HS-27A (cell line): ENCODE results near the gene ANKRD18A.

ENCODE experiments used
- DNase-seq: peaks from one replicate; pipeline ENCODE4 v3.0.0-alpha.2; 2012; ENCODE audit warnings: low read depth, missing footprints

ANKRD18A gene

DNA sequence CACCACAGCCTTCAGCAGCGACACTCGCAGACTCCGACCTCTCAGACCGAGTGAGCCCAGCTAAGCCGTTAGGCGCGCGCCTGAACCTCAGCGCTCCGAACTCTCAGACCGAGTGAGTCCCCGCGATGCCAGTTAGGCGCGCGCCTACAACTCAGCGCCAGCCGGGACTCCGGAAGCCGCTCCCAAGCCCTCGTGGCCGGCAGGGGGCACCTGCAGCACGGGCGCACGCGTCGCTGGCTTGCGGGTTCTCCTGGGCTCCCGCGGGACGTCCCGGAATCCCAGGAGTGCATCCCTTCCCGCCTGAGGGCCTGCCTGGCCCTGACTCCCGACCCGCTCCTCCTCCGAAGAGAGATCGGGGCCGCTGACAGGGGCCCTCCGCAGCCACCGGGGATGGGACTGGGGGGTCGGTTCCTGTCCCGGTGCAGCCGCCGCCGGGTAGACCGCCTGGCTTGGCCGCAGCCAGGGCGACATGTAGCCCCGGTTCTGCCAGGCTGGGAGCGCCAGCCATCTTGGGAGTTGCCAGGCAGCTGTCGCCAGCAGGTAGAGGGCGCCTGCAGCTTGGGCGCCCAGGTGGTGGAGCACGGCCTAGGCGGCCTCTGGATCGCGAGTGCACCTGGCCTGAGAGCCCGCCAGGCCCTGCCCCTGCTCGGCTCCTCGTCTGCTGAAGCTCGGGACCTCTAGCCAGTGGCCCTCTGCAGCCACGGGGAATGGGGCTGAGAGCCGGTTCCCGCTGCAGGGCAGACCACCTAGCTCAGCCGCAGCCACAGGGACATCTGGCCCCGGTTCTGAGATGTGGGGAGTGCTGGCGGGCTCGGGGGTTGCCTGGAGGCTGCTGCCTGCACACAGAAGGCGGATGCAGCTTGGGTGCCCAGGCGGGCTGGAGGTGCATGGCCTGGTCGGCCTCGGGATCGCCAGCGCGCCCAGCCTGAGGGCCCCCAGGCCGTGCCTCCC is at the start of gene ANKRD18A:
Gene ANKRD18A, minus strand, starts transcription at position 114 of the 951 bp plus-strand sequence. CDS start 311 bp downstream, outside the sequence.
- DNase-seq, result no peak

DNA sequence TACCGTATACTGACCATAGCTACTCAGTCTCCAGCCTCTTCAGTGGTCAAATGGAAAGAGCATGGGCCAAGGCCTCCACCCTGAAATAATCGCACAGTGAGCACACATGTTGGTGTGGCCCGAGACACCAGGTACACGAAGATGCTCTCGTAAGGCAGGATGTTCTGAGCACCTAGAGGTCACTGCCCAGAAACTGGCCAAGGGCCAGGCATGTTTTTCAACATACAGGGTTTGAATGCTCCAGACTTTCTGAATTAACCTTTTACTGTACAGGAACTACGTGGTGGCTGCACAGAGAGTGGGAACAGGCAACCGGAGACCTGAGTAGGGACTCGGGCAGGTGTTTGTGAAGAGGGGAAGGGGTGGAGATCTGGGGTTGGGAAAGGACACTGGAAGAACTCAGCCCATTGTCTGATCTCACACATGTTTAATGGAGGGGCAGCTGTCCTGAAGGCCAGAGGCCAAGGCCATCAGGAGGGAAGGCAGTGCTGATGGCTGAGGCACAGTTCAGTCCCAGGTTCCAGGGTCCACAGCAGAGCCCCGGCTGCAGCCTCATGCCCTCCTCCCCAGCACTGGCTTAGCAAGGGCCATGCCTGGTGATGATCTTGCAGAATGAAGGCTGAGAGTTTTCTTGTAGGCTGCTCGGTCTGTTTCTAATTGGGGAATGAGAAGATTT is 48.5 kb upstream of the ANKRD18A start:
- DNase-seq, result no peak

DNA sequence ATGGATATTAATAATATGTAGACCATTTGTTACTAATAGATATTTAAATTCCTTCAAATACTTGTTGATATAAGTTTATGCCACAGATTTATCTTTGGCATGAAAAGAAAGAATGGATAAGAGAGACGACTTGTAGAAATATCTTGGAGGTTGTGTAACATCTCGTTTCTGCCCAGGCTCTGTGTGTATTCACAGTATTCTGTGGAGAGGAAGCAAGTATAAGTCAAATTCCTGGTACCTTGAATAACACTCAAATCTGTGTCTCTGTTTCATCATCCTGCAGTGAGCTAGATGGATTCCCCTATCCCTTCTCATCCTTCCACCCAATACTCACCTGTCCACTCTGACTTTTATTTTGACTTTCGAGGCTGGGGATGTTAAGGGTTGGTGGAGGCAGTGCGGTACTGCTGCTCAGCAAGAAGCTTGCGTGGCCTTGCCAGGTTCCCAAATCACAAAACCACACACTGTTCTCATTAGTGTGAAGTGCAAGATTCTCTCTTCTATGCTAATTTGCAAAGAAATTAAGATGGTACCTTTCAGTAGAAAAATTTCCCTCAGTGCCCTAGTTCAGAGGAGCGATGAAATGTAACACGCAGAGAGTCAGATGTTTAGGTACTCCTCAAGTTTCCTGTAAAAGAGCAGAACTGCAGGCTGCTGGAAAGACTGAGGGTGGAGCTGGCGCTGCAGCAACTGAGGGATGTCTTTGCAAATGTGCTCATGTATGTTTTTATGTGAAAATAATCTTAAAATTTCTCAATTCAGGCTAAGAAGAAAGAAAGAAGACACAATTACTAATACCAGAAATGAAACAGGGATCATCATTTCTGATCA is 42.6 kb upstream of the ANKRD18A start:
- DNase-seq, result no peak

DNA sequence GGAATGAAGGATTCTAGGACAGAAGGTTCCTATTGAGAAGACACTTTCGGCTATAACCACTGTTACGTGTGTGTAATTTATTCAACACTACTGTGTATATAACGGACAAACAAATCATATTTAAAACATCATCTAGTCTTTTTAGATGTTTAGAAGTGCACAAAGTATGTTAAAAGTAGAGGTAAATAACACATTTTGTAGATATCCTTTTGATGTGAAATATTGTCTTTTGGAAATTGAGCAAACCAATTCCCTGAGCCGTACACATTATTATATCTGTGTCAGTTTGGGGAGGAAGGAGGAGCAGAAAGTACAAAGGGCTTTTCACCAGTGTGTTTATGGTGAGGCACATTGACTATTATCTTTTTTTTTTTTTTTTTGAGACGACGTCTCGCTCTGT is 39.1 kb upstream of the ANKRD18A start:
- no peak for DNase-seq

DNA sequence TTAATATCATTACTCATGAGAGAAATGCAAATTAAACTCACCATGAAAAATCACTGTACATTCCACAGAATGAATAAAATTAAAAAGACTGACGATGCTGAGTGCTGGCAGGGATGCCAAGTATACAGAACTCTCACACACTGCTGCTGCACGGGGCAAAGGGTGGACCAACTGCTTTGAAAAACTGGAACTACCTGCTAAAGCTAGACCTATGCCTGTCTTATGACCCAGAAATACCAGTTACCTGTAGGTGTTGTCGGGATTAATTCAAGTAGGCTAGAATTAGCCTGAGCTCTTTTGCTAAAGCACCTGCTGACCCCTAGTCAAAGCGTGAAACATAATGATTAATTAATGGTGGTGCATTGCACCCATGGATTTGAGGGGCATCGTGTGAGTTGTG is 36.5 kb upstream of the ANKRD18A start:
- no peak for DNase-seq

DNA sequence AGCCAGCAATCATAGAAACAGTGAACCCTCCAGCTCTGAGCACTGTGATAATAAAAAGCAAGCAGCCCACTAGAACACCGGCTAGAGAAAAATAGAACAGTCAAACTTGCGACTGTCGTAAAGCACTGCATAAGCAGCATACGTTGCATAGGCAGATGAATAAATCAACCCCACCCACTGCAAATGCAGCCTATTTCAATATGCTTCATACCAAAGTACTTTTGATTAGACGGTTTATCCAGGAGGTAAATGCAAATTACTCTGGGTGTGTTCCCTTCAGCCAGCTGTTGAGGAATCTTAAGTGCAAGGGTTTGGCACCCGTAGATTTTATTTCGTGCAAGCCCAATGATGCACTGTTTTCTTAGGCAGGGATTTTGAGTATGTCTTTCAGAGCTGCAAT is 32.1 kb upstream of the ANKRD18A start:
- no peak for DNase-seq

DNA sequence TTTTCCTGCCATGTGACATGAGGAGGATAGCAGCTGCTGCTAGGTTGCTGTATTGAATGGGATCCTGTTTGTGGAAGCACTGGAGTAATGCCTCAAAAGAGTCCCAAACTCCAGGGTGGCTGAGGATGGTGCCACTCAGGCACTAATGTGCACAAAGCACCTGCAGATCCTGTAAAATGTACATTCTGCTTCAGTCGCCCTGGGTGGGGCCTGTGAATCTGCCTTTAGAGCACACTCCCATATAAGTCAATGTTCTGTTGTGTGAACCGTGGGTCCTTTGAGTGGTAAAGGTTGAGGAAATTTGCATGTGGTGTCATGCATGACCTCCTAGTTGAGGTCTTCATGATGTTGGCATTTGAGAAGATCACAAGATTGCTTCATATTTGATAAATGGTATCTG is 31.6 kb upstream of the ANKRD18A start:
- DNase-seq, result no peak

DNA sequence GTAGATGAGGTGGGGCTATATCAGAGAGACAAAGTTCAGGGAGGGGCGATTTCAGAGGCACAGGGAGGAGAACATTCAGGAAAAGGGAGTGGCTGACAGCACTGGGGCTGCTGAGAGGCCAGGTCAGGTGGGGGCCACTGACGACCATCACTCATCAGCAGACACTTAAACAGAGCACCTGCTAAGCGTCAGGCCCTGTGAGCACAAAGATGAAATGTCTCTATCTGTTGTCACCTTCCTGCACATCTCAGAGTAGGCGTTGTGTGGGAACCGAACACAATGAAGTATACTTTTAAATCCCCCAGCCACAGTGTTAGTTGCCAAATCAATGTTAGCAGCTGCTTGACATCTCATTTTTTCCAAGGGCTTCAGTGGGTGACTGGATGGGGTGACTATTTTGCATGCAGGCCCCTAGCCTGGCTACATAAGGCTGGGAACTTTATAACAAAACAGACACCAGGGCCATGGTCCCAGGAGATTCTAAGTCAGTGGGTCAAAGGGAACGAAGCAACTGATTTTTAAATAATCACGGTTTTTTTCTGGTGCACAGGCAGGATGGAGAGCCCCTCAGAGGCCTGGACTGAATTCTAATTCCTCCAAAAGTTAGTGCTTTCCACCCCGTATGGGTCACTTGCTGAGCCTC is 31.1 kb upstream of the ANKRD18A start:
- DNase-seq, result no peak

DNA sequence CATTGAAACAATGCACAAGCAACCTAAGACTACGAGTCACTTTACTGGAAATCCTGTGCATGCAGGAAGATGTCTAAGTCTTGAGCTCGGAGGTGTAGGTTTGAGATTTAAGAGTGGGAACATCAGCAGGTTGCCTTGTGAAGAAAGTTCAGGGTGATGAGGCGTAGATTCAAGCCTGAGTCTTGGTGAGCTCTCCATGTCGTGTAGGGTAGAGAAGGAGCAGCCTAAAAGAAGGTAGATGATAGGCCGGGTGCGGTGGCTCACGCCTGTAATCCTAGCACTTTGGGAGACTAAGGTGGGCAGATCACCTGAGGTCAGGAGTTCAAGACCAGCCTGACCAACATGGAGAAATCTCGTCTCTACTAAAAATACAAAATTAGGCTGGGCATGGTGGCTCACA is 30.2 kb upstream of the ANKRD18A start:
- no peak for DNase-seq

DNA sequence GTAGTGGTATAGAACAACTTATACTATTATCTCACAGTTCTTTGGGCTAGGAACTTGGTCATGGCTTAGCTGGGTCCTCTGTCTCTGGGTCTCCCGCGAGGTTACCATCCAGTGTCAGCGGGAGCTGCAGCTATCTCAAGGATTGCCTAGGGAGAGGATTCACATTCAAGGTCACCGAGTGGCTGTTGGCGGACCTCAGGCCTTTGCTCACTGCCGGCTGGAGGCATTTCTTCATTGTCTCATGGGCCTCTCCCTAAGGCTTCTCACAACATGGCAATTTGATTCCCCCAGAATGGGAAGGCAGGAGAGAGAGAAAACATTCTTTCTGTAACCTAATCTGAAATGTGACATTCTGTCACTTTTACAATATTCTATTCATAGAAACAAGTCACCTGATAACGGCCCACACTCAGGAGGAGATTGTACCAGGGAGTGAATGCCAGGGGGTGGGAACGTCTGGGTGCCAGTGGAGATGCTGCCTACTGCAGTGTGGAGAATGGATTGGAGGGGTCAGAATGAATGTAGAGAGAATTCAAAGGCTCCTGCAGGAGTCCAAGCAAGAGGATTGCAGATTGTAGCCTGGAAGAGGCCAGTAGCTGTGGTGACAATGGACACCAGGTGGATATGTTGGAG is 29.5 kb upstream of the ANKRD18A start:
- DNase-seq, result no peak

DNA sequence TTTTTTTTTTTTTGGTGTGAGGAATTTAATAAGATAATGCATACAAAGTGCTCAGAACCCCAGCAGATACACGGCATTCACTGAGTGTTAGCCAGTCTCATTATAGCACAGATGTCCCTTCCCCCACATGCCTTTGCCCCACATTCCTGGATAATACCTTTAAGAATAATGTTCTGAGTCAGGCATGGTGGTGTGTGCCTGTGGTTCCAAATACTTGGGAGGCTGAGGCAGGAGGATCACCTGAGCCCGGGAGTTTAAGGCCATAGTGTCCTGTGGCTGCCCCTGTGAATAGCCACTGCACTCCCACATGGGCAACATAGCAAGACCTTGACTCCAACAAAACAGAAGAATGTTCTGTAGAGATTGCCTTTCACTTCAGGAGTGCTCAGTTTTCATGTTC is 24.2 kb upstream of the ANKRD18A start:
- DNase-seq, result no peak

DNA sequence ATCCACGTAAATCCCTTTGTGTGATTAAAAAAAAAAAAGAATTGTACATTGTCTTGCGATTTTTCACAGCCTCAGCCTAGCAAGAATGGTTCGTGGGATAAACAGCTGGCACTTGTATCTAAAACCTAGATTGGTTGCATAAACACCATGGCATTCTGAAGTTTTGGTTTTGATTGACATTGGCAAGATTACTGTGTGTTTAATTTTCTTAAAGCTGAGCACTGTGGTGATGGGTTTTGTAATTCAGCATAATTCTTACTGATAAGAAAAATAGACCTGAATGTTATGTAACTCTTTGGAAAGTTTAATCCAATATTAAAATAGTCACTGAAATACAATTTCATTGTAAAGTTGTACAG is 23.4 kb upstream of the ANKRD18A start:
- no peak for DNase-seq

DNA sequence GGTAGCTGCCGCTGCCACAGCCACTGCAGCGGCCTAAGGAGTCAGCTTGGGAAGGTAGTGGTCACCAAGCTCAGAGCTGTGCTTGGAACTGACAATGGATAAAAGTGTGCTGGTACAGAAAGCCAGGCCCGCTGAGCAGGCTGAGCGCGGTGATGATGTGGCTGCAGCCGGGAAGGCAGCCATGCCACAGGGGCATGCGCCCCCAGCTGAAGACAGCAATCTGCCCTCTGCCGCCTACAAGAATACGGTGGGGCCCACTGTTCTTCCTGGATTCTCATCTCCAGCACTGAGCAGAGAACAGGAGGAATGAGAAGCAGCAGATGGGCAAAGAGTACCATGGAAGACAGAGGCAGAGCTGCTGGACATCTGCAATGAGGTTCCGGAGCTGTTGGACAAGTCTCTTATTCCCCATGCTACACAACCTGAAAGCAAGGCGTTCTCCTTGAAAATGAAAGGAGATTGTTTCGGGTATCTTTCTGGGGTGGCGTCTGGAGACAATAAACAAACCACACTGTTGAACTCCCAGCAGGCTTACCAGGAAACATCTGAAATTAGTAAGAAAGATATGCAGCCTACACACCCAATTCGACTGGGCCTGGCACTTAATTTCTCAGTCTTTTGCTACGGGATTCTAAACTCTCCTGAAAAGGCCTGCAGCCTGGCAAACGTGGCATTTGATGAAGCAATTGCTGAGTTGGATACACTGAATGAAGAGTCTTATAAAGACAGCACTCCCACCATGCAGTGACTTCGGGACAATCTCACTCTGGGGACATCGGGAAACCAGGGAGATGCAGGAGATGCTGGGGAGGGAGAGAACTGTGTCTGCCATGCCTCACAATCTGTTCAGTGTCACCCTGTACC is 22.8 kb upstream of the ANKRD18A start:
- no peak for DNase-seq

DNA sequence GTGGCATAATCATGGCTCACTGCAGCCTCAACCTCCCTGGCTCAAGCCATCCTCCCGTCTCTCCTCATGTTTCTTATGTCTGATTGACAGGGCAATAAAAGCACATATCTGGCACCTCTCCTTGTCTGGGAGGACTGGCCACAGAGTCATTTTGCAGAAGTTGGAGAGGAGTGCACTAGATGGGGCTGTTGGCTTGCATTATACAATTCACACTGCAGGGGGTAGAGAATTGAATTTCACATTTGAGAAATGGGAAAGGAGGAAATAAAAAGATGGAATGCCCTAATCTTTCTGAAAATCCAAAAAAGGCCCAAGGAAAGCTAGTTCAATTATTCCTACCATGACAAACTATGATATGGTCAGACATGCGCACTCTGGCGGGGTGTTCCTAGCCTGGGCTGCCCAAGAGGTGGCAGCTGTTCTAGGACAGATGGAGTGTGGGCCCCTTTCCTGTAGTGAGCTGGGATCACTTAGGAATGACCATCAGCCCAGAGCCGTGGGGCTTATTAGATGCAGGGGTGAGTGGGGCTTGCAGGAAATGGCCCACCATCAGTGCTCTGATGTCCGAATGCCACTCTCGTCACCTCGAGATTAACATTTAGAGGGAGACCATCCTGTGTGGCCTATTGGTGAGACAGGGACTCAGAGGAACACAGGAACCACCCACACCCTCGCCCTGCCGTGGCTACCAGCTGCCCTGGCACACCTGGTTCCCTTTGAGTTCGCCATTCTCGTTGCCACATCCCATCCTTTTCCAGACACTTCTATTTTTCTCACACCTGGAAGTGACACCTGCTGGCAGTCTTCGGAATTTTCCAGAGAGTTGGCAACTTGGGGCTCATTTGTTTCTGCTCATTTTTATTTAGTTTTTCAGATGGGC is 21.8 kb upstream of the ANKRD18A start:
- DNase-seq, result no peak

DNA sequence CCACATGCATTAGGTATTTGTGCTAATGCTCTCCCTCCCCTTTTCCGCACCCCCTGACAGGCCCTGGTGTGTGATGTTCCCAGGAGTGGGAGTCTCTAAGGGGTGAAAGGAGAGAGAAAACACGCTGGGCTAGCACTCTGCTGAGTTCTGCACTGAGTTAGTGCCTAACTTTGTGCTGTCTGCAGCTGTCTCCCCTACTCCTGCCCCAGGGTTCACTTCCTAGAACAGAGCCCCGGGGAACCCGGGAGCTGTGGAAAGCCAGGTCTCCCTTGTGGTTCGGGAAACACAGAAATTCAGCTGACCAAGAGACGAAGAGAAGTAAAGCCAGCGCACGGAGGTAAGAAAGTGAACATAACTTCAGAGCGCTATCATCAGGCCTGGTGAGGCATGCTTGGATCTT is 20.7 kb upstream of the ANKRD18A start:
- no peak for DNase-seq

DNA sequence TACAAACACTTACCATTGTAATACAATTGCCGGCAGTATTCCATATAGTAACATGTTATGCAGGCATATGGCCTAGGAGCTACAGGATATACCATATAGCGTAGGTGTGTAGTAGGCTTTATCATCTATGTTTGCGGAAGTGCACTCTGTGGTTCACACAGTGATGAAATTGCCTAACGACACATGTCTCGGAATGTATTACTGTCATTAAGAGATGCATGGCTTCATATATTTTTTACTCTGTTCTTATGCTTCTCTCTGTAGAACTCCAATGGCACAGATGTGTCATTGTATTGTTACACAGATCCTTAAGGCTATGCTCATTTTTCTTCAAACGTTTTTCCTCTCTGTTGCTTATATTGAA is 19.2 kb upstream of the ANKRD18A start:
- DNase-seq, result no peak

DNA sequence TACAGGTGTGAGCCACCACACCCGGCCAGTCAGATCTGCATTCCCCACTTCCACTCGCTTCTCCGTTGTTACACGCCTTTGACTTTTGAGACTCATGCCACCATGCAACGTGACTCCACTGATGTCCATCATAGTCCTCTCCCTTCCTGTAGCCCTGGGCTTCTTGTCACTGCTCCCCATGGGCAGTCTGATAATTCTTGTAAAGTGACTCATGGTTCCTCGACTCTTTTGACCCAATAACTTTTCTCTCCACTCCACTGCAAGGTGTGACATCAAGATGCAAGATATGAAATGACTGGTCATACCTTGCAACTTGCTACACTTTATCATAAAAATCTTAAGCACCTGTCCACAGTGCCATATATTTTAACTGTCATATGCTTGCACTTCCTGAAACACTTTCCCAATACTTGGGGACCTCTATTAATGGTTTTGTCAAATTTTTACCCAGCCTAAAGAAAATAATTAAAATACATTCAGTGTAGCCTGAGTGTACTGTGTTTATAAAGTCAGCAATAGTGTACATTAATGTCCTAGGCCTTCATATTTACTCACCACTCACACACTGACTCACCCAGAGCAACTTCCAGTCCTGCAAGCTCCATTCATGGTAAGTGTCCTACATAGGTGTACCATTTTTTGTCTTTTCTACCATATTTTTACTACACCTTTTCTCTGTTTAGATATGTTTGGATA is 18.6 kb upstream of the ANKRD18A start:
- no peak for DNase-seq

DNA sequence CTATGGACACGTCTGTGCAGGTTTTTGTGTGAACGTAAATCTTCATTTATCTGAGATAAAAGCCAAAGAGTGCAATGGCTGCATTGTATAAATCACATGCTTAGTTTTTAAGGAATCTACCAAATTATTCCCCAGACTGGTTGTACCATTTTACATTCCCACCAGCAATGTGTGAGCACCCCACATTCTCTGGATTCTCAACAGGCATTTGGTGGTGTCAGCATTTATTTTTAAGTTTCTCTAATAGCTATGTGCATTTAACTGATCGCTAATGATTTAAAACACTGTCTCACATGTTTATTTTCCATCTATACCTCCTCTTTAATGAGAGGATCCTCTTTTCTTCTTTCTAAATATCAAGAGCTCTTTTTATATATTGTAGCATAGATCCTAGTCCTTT is 13.9 kb upstream of the ANKRD18A start:
- DNase-seq, result no peak

DNA sequence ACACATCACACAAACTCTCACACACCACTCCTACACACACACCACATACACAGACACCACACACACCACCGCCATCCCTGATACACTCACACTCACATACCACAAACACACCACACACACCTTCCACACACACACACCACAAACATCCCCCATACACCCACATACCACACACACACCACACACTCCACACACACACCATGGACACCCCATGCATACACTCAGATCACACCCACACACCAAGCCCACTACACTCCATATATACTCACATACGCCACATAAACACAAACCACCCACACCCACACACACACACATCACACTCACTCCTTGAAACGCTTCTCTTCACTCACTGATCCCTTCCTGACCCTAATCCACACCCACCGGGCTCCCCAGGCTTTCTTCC is 9.1 kb upstream of the ANKRD18A start:
- no peak for DNase-seq
